PC-3 (cell line): ENCODE measurements around the gene GIMAP2. TPM values are rescaled to one million over a fixed set of nuclear protein-coding genes. Genes with fewer than 3 reads are reported as not detected.

ENCODE experiments used
- ATAC-seq: fragments of 200-7000 bp; cut with Tn5 transposase; 2 replicates; pipeline ENCODE4 v1.9.1; 2020; ENCODE audit warnings: mild to moderate bottlenecking, moderate library complexity
- BruUV-seq: library from RNA; stranded (reverse); fragments of 400-500 nt; replicated peaks from 2 replicates; lab custom pipeline; 2021; lab: Mats Ljungman, UMichigan
- CTCF ChIA-PET: fragments of 300-600 bp; sonication (Branson Sonifier 250); formaldehyde crosslinking; loops from one replicate; lab custom pipeline; 2022; ENCODE audit warnings: antibody characterized with exemption; lab: Charles Lee
- POLR2A ChIA-PET: fragments of 300-600 bp; sonication (Branson Sonifier 250); formaldehyde crosslinking; loops from one replicate; lab custom pipeline; 2022; ENCODE audit warnings: antibody characterized with exemption; ENCODE audit not compliant: unreplicated experiment; lab: Charles Lee
- DNase-seq: peaks from one replicate; pipeline ENCODE4 v3.0.0-alpha.2; 2015
- H2AFZ ChIP-seq: fragments of 300-600 bp; sonication (generic); 2 replicates; pipeline ENCODE4 v1.6.0; 2016; ENCODE audit warnings: antibody characterized with exemption, low read length
- H3F3A ChIP-seq: fragments of 300-600 bp; sonication (generic); one replicate; pipeline ENCODE4 v1.6.0; 2017; ENCODE audit warnings: antibody characterized with exemption, low read length, control low read depth, mild to moderate bottlenecking; ENCODE audit not compliant: unreplicated experiment
- H3K27ac ChIP-seq: fragments of 300-600 bp; sonication (generic); 2 replicates; pipeline ENCODE4 v1.5.1; 2016; ENCODE audit warnings: mild to moderate bottlenecking, low read length
- H3K27me3 ChIP-seq: fragments of 300-600 bp; sonication (generic); 2 replicates; pipeline ENCODE4 v1.6.1; 2016; ENCODE audit warnings: low read length, mixed read lengths
- H3K36me3 ChIP-seq: fragments of 300-600 bp; sonication (generic); 2 replicates; pipeline ENCODE4 v1.6.1; 2016; ENCODE audit warnings: low read depth, mixed run types, low read length, mixed read lengths
- H3K4me1 ChIP-seq: fragments of 300-600 bp; sonication (generic); 2 replicates; pipeline ENCODE4 v1.5.1; 2016; ENCODE audit warnings: low read length; ENCODE audit not compliant: insufficient read depth
- H3K4me2 ChIP-seq: fragments of 300-600 bp; sonication (generic); 2 replicates; pipeline ENCODE4 v1.6.0; 2016; ENCODE audit warnings: low read length
- H3K4me3 ChIP-seq: fragments of 300-600 bp; sonication (generic); 2 replicates; pipeline ENCODE4 v1.5.1; 2016; ENCODE audit warnings: mild to moderate bottlenecking, low read length, mixed read lengths
- H3K79me2 ChIP-seq: fragments of 300-600 bp; sonication (generic); 2 replicates; pipeline ENCODE4 v1.6.1; 2017; ENCODE audit warnings: low read length, mixed read lengths
- H3K9ac ChIP-seq: fragments of 300-600 bp; sonication (generic); 2 replicates; pipeline ENCODE4 v1.6.0; 2016; ENCODE audit warnings: mild to moderate bottlenecking, low read length
- H3K9me2 ChIP-seq: fragments of 300-600 bp; sonication (generic); replicated peaks from 2 replicates; pipeline ENCODE4 v1.6.1; 2016; ENCODE audit warnings: mixed run types, low read length, mixed read lengths
- H3K9me3 ChIP-seq: fragments of 300-600 bp; sonication (generic); 2 replicates; pipeline ENCODE4 v1.6.1; 2016; ENCODE audit warnings: low read length, mixed read lengths
- H4K20me1 ChIP-seq: fragments of 300-600 bp; sonication (generic); 2 replicates; pipeline ENCODE4 v1.6.1; 2016; ENCODE audit warnings: low read length, mixed read lengths
- EZH2 ChIP-seq: fragments of 300-600 bp; sonication (generic); IDR thresholded peaks from one replicate; pipeline ENCODE4 v1.6.1; 2017; ENCODE audit warnings: antibody characterized with exemption, mild to moderate bottlenecking, low read length; ENCODE audit not compliant: unreplicated experiment
- EZH2phosphoT487 ChIP-seq: fragments of 300-600 bp; sonication (generic); IDR thresholded peaks from 2 replicates; pipeline ENCODE4 v1.6.1; 2018; ENCODE audit warnings: mild to moderate bottlenecking, antibody characterized with exemption, low read length, borderline replicate concordance
- intact Hi-C: fragments of 100-400 bp; cut with micrococcal nuclease; formaldehyde crosslinking; loops from 2 replicates; pipeline ENCODE4 v1.9.0; 2023
- total RNA-seq: library from RNA; depleted of rRNA; stranded (reverse); fragments of >200 nt; gene quantifications from 2 replicates; pipeline ENCODE4 v1.2.3, GENCODE V29; 2014
- TF ChIP-seq, protein P1 (sequence below): fragments of 300-600 bp; sonication (generic); conservative IDR thresholded peaks from 2 replicates; pipeline ENCODE4 v1.5.1; 2017; ENCODE audit warnings: antibody characterized with exemption, low read depth, mild to moderate bottlenecking, low read length

The GIMAP2 gene
- total RNA-seq, 1 experiment from 2014 or later = not detected

DNA sequence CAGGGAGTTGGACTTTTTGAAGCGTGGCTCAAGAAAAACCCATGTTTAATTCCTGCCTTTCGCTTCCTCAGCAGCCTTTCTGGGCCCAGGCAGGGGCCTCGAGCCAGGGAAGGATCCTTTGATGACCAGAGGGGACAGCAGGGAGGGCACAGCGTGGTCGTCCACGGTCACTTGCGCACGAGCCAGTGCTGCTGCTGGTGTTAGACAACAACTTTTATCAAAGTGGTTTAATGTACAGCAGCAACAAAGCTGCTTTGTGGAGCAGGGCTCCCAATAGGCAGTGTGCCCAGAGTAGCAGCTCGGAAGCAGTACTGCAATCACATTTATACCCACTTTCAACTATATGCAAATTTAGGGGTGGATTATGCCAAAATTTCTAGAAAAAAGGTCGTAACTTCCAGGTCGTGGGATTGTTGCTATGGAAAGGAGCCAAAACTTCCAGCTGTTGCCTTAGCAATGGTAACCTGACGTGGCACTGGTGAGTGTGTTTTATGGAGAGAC lies 37.0 kb downstream of the GIMAP2 start:
- Histone ChIP-seq H3K9me3 (no peaks in the 10 kb centered on the region), H3K27me3 (peaks cover 78% of the 10 kb centered on the region), H3K9ac (no peak overlapping the region), H3K36me3 (no peaks in the 10 kb centered on the region), H3K4me1 (no peaks in the 10 kb centered on the region), H3K4me2 (no peak overlapping the region), H3K27ac (no peak overlapping the region), H3K9me2 (no peaks in the 10 kb centered on the region), H2AFZ (no peak overlapping the region), H3F3A (no peaks in the 10 kb centered on the region), H3K4me3 (no peak overlapping the region), H3K79me2 (no peaks in the 10 kb centered on the region), H4K20me1 (no peaks in the 10 kb centered on the region)
- ATAC-seq = no peak
- ChIA-PET CTCF (no interaction called here), POLR2A (no interaction called here)
- no TSS peak for BruUV-seq
- no peak for DNase-seq
- no peak for TF ChIP-seq EZH2phosphoT487
- TF ChIP-seq, protein P1, sequence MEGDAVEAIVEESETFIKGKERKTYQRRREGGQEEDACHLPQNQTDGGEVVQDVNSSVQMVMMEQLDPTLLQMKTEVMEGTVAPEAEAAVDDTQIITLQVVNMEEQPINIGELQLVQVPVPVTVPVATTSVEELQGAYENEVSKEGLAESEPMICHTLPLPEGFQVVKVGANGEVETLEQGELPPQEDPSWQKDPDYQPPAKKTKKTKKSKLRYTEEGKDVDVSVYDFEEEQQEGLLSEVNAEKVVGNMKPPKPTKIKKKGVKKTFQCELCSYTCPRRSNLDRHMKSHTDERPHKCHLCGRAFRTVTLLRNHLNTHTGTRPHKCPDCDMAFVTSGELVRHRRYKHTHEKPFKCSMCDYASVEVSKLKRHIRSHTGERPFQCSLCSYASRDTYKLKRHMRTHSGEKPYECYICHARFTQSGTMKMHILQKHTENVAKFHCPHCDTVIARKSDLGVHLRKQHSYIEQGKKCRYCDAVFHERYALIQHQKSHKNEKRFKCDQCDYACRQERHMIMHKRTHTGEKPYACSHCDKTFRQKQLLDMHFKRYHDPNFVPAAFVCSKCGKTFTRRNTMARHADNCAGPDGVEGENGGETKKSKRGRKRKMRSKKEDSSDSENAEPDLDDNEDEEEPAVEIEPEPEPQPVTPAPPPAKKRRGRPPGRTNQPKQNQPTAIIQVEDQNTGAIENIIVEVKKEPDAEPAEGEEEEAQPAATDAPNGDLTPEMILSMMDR = no peak
- TF ChIP-seq EZH2 = no peak
- intact Hi-C loops = no loop called here

DNA sequence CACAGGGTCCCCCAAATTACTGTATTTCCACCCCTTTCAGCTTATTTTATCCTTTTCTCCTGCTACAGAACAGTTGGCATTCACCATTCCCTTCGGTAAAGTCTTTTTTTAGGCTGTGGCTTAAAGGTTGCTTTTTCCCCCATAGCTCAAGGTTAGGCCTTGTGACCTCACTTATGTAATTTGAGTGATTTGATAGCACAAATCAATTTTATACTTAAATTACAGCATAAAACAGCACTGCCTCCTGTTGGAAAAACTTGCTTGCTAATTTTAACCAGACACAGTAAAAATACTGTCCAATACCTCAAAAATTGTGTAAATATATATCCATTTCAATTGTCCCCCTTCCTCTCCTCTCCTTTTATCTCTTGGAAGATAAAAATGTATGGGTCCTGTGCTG lies 38.0 kb downstream of the GIMAP2 start:
- no peak for DNase-seq
- no peak for ATAC-seq
- Histone ChIP-seq H3F3A (no peaks in the 10 kb centered on the region), H3K9me2 (no peaks in the 10 kb centered on the region), H3K9me3 (no peaks in the 10 kb centered on the region), H3K4me3 (no peak overlapping the region), H4K20me1 (no peaks in the 10 kb centered on the region), H3K4me1 (no peaks in the 10 kb centered on the region), H3K36me3 (no peaks in the 10 kb centered on the region), H3K9ac (no peak overlapping the region), H3K79me2 (no peaks in the 10 kb centered on the region), H3K4me2 (no peak overlapping the region), H2AFZ (no peak overlapping the region), H3K27me3 (peaks cover 69% of the 10 kb centered on the region), H3K27ac (no peak overlapping the region)
- no TSS peak for BruUV-seq
- TF ChIP-seq EZH2phosphoT487 (no peak), EZH2 (no peak)
- TF ChIP-seq, protein P1 = no peak
- intact Hi-C loops = no loop called here
- POLR2A ChIA-PET = no interaction called here
- CTCF ChIA-PET = no interaction called here

DNA sequence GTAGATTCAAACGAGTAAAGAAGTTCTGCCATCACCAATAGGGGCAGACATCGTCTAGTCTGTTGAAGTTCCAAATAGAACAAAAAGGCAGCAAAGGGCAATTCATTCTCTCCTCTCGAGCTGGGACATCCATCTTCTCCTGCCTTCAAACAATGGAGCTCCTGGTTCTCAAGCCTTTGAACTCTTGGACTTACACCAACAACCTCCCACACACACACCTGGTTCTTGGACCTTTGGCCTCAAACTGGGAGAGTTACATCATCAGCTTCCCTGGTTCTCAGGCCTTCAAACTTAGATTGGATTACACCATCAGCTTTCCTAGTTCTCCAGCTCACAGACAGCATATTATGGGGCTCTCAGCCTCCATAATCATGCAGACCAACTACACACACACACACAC lies 41.9 kb downstream of the GIMAP2 start:
- no peaks in the 10 kb centered on the region for H3K36me3 ChIP-seq
- H3K4me1 ChIP-seq = no peaks in the 10 kb centered on the region
- TF ChIP-seq EZH2 (no peak), EZH2phosphoT487 (no peak)
- TF ChIP-seq, protein P1 = no peak
- ATAC-seq (no peak), DNase-seq (no peak)
- H3K9me2 ChIP-seq = no peaks in the 10 kb centered on the region
- ChIA-PET CTCF (no interaction called here), POLR2A (no interaction called here)
- H3K9me3 ChIP-seq = no peaks in the 10 kb centered on the region
- BruUV-seq = no TSS peak
- no peaks in the 10 kb centered on the region for H3K79me2 ChIP-seq
- no peak overlapping the region for H3K4me3 ChIP-seq
- H3K27ac ChIP-seq = no peak overlapping the region
- no peaks in the 10 kb centered on the region for H3F3A ChIP-seq
- H3K27me3 ChIP-seq = peaks cover 40% of the 10 kb centered on the region
- H4K20me1 ChIP-seq = no peaks in the 10 kb centered on the region
- no peak overlapping the region for H2AFZ ChIP-seq
- intact Hi-C loops = no loop called here
- no peak overlapping the region for H3K4me2 ChIP-seq
- no peak overlapping the region for H3K9ac ChIP-seq
